GM21786 (cell line): ENCODE results near the gene CEMIP2.
"Not testable (repeated sequence)": the region's sequence is repeated elsewhere in the genome, so short reads cannot be mapped to it uniquely, and the experiment has no call there.

Source experiments
- ATAC-seq: cut with Tn5 transposase; IDR thresholded peaks from one replicate; pipeline ENCODE4 v1.9.1; 2021; ENCODE audit not compliant: unreplicated experiment

The CEMIP2 gene

DNA sequence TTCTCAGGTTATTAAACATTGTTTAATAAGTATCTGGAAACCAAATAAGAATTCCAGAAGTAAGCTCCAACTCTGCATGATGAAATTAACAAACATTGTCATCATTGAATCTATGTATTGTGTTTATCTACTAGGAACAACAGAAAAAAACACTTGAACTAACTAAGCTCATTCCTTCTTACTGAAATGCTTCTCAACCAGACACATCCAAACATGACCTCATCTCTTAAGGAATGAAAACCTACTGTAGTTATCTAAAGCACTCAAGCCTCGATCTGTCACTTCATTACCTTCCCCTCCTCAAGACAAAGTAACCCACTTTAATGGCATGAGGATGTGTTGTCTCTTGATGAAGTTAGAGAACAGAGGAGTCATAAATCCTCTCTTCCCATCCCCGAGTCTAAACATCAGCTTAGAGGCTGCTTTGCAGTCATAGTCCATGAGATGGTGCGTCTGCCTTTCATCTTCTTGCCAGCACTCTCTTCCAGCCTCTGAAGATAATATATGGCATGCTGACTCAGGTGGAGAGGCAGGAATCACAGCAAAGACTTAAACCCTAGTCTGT is 86.5 kb downstream of the CEMIP2 start:
- ATAC-seq: no peak

DNA sequence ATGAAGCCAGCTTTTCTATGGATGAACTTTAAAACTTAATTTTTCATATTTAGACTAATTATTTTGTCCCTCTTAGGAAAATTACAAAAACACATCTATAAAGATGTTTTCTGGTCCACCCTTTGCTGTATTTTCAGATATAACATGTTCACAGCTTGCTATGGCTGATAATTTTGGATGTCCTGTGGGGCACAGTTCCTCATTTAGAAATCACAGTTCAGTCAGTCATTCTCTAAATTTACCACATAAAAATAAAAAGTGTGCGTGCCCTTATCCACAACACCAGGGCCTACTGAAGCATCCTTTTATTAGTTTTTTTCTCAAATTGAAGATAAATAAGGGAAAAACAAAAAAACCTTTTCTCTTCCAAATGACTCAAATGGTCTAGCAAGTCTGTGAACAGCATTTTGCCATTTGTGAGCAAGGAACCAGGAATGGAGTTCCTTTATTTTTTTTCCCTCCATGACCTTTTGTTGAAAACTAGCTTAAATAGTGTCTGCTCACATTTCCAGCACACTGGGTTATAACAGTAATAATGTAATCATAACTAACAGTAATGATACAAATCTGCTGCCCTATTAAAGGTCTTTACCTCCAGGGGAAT is 87.1 kb downstream of the CEMIP2 start:
- peak; percentile 54 for ATAC-seq

GRCh38 chr9:71680189-71680980 is 87.9 kb downstream of the CEMIP2 start:
- no peak for ATAC-seq

GRCh38 chr9:71678999-71679398 is 89.3 kb downstream of the CEMIP2 start:
- no peak for ATAC-seq

- no peak for ATAC-seq
Measured at GRCh38 chr9:71677209-71677608, 91.1 kb downstream of the CEMIP2 start.

DNA sequence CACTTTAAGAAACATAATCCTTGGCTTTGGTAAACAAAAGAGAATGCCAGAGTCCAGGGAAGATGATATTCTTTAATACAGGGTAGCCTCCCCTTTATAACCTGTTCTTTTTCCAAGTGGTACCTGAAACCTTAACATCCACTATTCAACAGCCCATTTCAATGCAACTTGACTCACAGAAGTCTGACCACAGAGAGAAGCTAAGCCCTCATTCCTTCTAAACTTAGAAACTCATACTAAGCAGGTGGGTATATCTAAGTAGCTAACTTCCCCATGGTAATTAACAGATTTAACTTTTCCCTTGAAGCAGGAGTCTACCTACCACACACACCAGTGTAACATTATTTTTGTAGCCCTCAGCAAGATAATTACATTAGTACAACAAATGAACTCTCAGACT is 91.9 kb downstream of the CEMIP2 start:
- no peak for ATAC-seq

DNA sequence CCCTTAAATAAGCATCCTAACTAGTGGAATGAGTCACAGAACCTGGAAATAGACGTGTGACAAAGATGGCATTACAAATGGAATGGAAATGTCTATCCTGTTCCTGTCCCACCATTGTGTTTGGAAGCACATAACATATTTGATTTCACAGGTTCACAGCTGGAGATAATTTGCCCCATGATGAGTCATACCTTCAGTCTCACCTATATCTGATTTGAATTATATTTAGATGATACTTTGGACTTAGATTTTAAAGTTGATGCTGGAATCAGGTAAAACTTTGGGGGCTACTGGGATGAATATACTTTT is 92.5 kb downstream of the CEMIP2 start:
- ATAC-seq: no peak

DNA sequence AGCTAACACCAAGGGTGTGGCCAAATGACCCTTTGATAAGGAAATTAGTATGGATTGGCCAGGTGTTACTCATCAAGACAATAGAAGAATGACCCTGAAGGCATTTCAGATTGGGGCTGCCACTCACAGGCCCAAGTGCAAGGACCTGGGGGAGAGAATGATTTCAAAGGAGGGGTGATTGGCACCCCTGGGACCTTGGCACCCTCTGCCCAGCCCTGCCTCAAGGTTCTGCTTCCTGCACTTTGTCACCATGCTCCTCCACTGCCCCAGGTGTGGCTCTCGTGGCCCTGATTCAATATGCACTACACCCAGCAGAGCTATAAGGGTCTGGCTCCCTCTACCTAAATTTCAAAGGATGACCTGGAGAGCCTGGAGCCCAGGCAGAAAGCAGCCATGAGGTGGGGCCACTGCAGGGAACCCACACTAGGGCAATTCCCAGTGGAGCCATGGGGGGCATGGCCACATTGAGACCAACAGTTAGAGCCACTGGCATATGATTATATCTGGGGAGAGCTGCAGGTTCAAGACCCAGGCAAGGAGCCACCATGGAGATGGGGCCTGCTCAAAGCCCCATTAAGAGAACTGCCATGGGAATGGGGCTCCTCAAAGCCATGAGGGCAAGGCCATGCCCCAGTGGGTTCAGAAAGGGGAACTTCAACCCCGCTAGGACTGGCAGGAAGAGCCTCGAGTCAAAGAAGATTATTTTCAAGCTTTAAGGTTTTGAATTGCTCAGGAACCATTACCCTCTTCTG is 93.0 kb downstream of the CEMIP2 start:
- no peak for ATAC-seq

GRCh38 chr9:71672573-71672972 is 95.7 kb downstream of the CEMIP2 start:
- ATAC-seq: no peak

- no peak for ATAC-seq
Measured at GRCh38 chr9:71671289-71671688, 97.0 kb downstream of the CEMIP2 start.

GRCh38 chr9:71670121-71670520 is 98.2 kb downstream of the CEMIP2 start:
- ATAC-seq: no peak

DNA sequence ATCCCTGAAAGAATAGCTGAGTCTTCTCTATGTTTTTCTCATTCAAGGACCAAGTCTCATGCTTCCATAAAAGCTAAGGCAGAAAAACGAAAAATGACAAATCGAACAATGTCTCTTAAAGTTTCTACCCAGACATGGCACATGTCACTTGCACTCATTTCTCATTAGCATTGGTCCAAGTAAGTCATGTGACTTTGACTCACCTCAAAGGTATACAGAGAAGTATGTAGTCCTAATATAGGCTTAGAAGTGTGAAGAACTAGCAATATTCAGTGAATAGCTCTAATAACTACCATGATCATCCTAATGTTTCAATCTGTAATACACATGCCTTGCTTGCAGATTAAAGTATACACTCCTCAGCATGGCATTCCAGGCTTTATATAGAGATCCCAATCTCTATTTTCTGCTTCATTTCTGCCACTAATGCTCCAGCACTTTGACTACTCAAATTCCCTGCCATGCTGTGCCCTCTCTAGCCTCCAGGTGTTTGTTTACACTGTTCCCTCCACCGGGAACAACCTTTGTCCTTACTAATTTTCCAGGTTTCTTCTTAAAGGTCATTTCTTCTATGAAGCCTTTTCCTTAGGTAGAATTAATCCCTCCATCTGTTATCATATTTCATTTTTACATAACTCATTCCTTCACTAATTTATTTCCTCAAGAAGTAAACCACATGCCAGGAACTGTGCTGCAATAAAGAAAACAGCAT is 98.9 kb downstream of the CEMIP2 start:
- no peak for ATAC-seq

DNA sequence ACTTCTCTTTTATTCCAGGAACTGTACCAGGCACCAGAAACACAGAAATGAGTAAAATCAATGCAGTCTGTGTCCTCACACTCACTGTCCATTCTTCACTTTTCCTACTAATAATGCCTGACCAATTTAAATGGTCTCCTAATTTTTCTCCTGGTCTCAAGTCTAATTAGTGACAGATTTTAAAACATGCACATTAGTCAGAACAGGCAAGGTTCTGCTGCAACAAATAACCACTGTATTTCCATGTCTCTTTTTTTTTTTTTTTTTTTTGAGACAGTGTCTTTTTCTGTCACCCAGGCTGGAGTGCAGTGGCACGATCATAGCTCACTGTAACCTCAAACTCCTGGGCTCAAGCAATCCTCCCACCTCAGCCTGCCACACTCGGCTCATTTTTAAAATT is 99.6 kb downstream of the CEMIP2 start:
- ATAC-seq: no peak

DNA sequence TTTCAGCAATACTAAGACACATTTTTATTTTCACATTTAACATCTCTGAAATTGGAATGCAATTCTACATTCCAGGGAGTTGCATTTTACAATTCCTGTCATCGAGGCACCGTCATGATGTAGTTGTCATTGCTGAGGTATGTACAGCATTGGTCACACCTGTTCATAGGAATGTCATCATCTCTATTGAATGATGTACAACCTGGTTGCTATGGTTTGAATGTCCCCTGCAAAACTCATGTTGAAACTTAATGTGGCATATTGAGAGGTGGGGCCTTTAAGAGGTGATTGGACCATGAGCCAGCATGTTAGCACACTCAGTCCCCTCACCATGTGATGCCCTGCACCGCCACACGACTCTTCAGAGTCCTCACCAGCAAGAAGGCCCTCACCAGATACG is 103.1 kb downstream of the CEMIP2 start:
- ATAC-seq: no peak

GRCh38 chr9:71664566-71664965 is 103.7 kb downstream of the CEMIP2 start:
- no peak for ATAC-seq

- no peak for ATAC-seq
Measured at GRCh38 chr9:71663931-71664459, 104.3 kb downstream of the CEMIP2 start.

- no peak for ATAC-seq
Measured at GRCh38 chr9:71663216-71663615, 105.1 kb downstream of the CEMIP2 start.

GRCh38 chr9:71662082-71662481 is 106.2 kb downstream of the CEMIP2 start:
- ATAC-seq: no peak

- not testable (repeated sequence) for ATAC-seq
Measured at GRCh38 chr9:71657276-71657675, 111.0 kb downstream of the CEMIP2 start.

GRCh38 chr9:71656496-71656895 is 111.8 kb downstream of the CEMIP2 start:
- ATAC-seq: no peak

DNA sequence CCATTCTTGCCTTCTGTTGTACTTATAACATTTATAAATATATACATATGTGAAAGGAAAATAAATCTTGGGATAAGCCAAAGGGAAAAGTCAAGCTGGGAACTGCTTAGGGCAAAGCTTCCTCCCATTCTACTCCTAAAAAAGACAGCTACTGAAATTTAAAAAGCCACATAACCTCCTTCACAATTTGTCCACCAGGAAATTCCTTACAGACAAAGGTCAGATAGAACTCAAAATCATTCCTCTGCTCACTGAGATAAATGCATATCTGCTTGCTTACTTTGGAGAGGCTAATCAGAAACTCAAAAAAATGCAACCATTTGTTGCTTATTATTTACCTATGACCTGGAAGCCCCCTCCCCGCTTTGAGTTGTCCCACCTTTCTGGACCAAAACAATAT is 112.5 kb downstream of the CEMIP2 start:
- ATAC-seq: no peak
